SHP77 treated with DMSO at 0.1 percent for 48 hours (cell line): ENCODE data around the gene PHACTR4.
"Not testable (repeated sequence)": the region's sequence is repeated elsewhere in the genome, so short reads cannot be mapped to it uniquely, and the experiment has no call there.

ENCODE experiments used
- DNase-seq: peaks from one replicate; lab custom pipeline; 2025; lab: John Stamatoyannopoulos, UW

PHACTR4 gene

DNA sequence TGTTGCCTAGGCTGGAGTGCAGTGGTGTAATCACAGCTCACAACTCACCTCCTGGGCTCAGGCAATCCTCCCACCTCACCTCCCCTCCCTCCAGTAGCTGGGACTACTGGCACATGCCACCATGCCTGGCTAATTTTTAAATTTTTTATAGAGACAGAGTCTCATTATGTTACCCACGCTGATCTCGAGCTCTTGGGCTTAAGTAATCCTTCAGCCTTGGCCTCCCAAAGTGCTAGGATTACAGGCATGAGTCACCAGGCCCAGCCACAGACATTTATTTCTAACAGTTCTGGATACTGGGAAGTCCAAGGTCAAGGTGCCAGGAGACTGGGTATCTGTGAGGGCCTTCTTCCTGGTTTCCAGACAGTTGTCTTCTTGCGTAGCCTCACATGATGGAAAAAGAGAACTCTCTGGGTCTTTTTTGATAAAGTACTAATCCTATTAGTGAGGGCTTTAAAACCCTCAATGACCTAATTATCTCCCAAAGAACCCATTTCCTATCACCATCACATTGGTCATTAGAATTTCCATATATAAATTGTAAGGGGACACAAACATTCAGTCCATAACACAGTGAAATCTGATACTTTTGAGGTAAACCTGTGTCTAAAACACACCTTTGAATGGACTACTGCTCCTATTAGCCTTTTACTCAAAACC, 67.9 kb downstream of the PHACTR4 start:
- DNase-seq: no peak

DNA sequence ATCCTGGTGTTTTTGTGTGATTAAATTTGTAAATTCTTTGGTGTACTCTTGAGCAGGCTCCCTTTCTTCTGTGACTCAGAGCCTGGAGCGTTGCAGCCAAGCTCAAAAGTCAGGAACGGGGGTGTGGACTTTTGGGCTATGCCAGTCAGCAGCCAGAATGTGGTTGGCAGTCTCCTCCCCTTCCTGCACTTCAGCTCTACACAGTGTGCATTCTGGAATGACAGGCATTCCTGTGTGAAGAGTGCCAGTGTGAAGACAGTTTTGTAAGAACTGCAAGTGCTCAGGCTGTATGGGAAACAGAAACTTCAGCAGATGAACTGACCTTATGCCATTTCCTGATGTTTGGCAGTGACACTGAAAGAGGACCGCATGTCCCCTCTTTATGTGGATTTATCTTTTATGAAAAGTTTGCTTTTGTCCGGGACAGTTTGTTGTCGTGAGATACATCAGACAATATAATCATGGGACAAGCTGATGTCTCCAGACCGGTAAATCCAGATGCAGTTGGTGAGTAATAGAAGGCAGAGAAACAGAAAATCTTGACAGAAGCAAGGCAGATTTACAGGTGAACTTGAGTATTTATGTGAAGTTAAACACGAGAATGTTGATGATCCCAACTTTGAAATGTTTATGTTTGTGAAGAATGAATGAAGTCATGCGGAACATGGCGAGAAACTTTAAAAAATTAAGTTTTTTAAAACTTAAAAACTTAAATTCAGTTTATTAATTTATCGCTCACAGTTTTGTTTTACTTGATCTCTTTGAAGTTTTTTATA, 68.6 kb downstream of the PHACTR4 start:
- no peak for DNase-seq

GRCh38 chr1:28439320-28439719, 69.8 kb downstream of the PHACTR4 start:
- DNase-seq: no peak

DNA sequence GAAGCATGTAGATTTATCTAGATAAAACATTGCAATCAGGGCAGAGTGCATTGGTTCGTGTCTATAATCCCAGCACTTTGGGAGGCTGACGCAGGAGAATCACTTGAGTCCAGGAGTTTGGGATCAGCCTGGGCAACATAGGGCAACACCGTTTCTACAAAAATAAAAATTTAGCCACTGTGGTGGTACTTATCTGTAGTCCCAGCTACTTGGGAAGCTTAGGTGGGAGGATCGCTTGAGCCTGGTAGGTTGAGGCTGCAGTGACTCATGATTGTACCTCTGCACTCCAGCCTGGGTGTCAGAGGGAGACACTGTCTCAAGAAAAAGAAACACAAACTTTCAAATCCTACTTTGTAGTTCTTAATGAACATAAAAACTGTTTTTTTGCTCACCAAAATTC, 72.1 kb downstream of the PHACTR4 start:
- no peak for DNase-seq

- no peak for DNase-seq
These were observed 74.0 kb downstream of the PHACTR4 start for GRCh38 chr1:28443550-28443949.

DNA sequence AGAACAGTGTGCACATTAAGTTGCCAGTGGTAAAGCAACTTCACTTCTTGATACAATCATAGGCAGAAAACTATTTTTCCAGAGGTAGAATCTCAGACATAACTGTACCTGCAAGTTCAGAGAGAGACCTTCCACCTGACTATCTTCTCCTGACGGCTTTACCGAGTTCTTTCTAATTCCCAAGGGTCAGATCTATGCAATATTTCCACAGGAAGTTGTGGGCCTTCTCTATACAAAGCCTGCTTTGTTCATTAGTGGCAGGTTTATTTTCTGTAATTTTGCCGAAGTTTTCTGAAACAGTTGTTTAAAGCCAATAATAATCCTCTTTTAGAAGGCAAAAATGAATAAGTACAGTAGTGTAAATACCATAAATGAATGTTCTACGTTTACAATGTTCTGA, 78.1 kb downstream of the PHACTR4 start:
- DNase-seq: no peak

GRCh38 chr1:28448094-28448611, 78.6 kb downstream of the PHACTR4 start:
- not testable (repeated sequence) for DNase-seq

DNA sequence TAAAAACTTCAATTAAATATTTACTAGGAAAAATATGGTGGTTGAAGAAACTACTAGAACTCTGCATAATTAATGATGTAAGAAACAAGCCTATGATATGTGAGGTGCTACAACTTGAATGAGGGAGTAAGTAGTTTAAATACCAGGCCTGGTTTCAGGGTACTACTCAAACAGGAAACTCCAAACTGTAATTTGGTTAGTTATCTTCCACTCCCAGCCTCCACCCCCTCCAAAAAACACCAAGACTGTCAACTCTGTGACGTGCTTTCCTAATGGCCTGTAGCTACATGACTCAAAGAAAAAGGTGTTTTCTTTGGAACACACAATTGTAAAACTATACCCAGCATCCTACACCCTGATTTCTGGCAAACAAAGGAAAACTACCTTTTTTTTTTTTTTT, 80.4 kb downstream of the PHACTR4 start:
- no peak for DNase-seq

GRCh38 chr1:28450561-28450960, 81.0 kb downstream of the PHACTR4 start:
- no peak for DNase-seq

- no peak for DNase-seq
These were observed 81.5 kb downstream of the PHACTR4 start for GRCh38 chr1:28451011-28451410.

DNA sequence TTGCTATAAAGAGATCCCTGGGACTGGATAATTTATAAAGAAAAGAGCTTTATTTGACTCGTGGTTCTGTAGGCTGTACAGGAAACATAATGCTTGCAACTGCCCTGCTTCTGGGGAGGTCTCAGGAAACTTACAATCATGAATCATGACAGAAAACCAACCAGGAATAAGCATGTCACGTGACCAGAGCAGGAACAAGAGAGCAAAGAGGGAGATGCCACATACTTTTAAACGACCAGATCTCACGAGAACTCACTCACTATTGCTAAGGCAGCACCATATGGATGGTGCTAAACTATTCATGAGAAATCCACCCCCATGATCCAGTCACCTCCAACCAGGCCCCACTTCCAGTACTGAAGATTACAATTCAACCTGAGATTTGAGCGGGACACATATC, 86.5 kb downstream of the PHACTR4 start:
- DNase-seq: no peak

DNA sequence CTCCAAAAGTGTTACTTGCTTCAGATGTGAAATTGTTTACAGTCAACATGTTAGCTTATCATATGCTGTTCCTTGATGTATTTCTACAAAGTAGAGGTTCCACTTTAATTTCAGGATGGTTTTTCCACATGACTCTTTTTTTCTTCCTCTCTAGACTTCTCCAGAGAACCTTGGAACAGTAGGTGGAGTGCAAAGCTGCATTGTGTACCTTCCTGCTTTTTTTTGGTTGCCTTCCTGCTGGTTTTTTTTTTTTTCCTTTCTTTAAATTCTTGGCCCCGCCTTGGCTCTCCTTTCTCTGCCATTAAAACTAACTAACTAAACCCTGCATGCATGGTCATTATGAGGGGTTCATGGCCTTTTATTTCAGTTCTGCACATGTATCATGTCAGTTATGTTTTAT, 88.1 kb downstream of the PHACTR4 start:
- no peak for DNase-seq

- DNase-seq: no peak
These were observed 89.0 kb downstream of the PHACTR4 start for GRCh38 chr1:28458237-28459228.

GRCh38 chr1:28466226-28466778, 96.8 kb downstream of the PHACTR4 start:
- no peak for DNase-seq

GRCh38 chr1:28470146-28470545, 100.6 kb downstream of the PHACTR4 start:
- no peak for DNase-seq

DNA sequence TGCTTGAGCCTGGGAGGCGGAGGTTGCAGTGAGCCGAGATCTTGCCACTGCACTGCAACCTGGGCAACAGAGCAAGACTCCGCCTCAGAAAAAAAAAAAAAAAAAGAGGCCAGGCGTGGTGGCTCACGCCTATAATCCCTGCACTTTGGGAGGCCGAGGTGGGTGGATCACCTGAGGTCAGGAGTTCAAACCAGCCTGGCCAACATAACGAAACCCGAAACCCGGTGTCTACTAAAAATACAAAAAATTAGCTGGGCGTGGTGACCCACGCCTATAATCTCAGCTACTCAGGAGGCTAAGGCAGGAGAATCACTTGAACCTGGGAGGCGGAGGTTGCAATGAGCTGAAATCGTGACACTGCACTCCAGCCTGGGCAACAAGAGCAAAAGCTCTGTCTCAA, 110.0 kb downstream of the PHACTR4 start:
- DNase-seq: not testable (repeated sequence)

- no peak for DNase-seq
These were observed 110.8 kb downstream of the PHACTR4 start for GRCh38 chr1:28480308-28480707.

GRCh38 chr1:28482138-28482537, 112.6 kb downstream of the PHACTR4 start:
- DNase-seq: no peak

DNA sequence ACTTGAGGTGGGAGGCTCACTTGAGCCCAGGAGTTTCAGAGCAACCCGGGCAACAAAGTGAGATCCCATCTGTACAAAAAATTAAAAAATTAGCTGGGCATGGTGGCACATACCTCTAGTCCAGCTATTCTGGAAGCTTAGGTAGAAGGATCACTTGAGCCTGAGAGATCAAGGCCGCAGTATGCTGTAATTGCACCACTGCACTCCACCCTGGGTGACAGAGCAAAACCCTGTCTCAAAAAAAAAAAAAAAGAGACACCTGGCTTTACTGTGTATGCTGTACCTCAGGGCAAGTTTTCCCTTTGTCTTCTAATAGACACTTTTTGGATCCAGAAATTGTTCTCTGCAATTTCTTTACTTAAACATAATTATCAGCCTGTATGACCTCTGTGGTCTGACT, 113.2 kb downstream of the PHACTR4 start:
- no peak for DNase-seq

- no peak for DNase-seq
These were observed 125.2 kb downstream of the PHACTR4 start for GRCh38 chr1:28494737-28495136.

DNA sequence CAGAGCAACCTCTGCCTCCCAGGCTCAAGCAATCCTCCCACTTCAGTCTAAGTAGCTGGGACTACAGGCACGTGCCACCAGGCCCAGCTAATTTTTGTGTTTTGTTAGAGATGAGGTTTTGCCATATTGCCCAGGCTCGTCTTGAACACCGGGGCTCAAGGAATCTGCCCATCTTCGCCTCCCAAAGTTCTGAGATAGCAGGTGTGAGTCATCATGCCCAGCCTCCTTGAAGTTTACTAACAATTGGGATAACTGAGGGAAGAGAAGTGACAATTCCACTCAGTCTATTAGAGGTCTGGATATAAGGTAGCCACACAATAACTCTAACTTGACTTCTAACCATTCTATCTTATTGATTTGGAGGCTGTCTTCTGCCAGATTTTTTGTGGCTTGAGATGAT, 130.0 kb downstream of the PHACTR4 start:
- no peak for DNase-seq

- DNase-seq: no peak
These were observed 132.4 kb downstream of the PHACTR4 start for GRCh38 chr1:28501925-28502324.
